HG03469 (cell line): ENCODE results near the gene MORC2.

ENCODE experiments used
- ATAC-seq: cut with Tn5 transposase; IDR thresholded peaks from one replicate; pipeline ENCODE4 v1.9.1; 2021; ENCODE audit warnings: mild to moderate bottlenecking, moderate library complexity, moderate number of reproducible peaks; ENCODE audit not compliant: unreplicated experiment

Gene MORC2

GRCh38 chr22:30875481-30876215 is 92.9 kb downstream of the MORC2 start:
- no peak for ATAC-seq
